ENCODE data around the gene TRIM4.

- TF ChIP-seq CTCF (IDR thresholded peaks at IDR 0.05) (peak in 1 of 4 experiments; percentile 5), POLR2A (IDR thresholded peaks at IDR 0.05) (no peak)
Observed at GRCh38 chr7:99919814-99920112, 433 bp upstream of the TRIM4 start.

Measured in prostate gland (tissue), 2 donors.